ENCODE data around the gene NPPC. TPM values are rescaled to one million over a fixed set of nuclear protein-coding genes. Genes with fewer than 3 reads are reported as not detected.
"Not testable (repeated sequence)": the region's sequence is repeated elsewhere in the genome, so short reads cannot be mapped to it uniquely, and the experiment has no call there.

NPPC gene
- total RNA-seq, 3 donors from 2014 or later (not counting 1 experiment from before 2014, with no cell fraction given) = not detected

GRCh38 chr2:231955758-231956472 is 29.7 kb upstream of the NPPC start:
- TF ChIP-seq CTCF (IDR thresholded peaks at IDR 0.05) = no peak
- no peak overlapping the region for H3K27ac ChIP-seq (ENCODE audit: low read length)
- intact Hi-C loops (cut with micrococcal nuclease) = no loop called here

GRCh38 chr2:231951452-231952035 is 25.3 kb upstream of the NPPC start:
- no peak overlapping the region for H3K27ac ChIP-seq (ENCODE audit: low read length)
- H3K27me3 Mint-ChIP-seq (ENCODE audit: low read depth in 2 of 2) = peaks cover 23 to 49% of the 10 kb centered on the region in 2 donors
- no peak overlapping the region for H3K4me3 ChIP-seq (ENCODE audit: low read length)
- ATAC-seq (no peak), DNase-seq (no peak)
- H3K9me3 ChIP-seq (ENCODE audit: control insufficient read depth, insufficient read depth, low read length) = no peaks in the 10 kb centered on the region
- no peaks in the 10 kb centered on the region for H3K4me1 ChIP-seq (ENCODE audit: control insufficient read depth, insufficient read depth, low read length)
- TF ChIP-seq CTCF (IDR thresholded peaks at IDR 0.05) = no peak
- H3K9me3 Mint-ChIP-seq = no peaks in the 10 kb centered on the region
- H3K4me3 Mint-ChIP-seq = no peak overlapping the region
- no peaks in the 10 kb centered on the region for H3K36me3 Mint-ChIP-seq
- H3K27me3 ChIP-seq (ENCODE audit: control insufficient read depth, insufficient read depth, low read length) = no peaks in the 10 kb centered on the region
- WGBS (ENCODE audit: insufficient coverage) = no CpG with 5 or more reads among the region's 2 CpGs
- intact Hi-C loops (cut with micrococcal nuclease) = no loop called here
- no peak overlapping the region for H3K27ac Mint-ChIP-seq
- no peaks in the 10 kb centered on the region for H3K36me3 ChIP-seq (ENCODE audit: control insufficient read depth, insufficient read depth, low read length)
- no peaks in the 10 kb centered on the region for H3K4me1 Mint-ChIP-seq

More at GRCh38 chr2:231955758-231956472, 29.7 kb upstream of the NPPC start:
- Mint-ChIP-seq H3K4me3 (no peak overlapping the region), H3K36me3 (no peaks in the 10 kb centered on the region), H3K9me3 (no peaks in the 10 kb centered on the region), H3K27ac (no peak overlapping the region), H3K4me1 (peaks cover 4% of the 10 kb centered on the region in 2 donors), H3K27me3 (ENCODE audit: low read depth in 2 of 2) (peaks cover 23 to 46% of the 10 kb centered on the region in 2 donors)
- Histone ChIP-seq H3K36me3 (ENCODE audit: control insufficient read depth, insufficient read depth, low read length) (no peaks in the 10 kb centered on the region), H3K4me3 (ENCODE audit: low read length) (no peak overlapping the region), H3K9me3 (ENCODE audit: control insufficient read depth, insufficient read depth, low read length) (no peaks in the 10 kb centered on the region), H3K27me3 (ENCODE audit: control insufficient read depth, insufficient read depth, low read length) (no peaks in the 10 kb centered on the region), H3K4me1 (ENCODE audit: control insufficient read depth, insufficient read depth, low read length) (peaks cover 5% of the 10 kb centered on the region)
- 96% methylated on average over 7 of the region's 8 CpGs for WGBS (ENCODE audit: insufficient coverage)
- no peak for ATAC-seq
- DNase-seq = no peak

GRCh38 chr2:231947694-231948093 is 21.5 kb upstream of the NPPC start:
- DNase-seq = no peak
- Mint-ChIP-seq H3K9me3 (no peaks in the 10 kb centered on the region), H3K4me1 (no peaks in the 10 kb centered on the region), H3K4me3 (no peak overlapping the region), H3K27ac (no peak overlapping the region), H3K36me3 (no peaks in the 10 kb centered on the region), H3K27me3 (ENCODE audit: low read depth in 2 of 2) (peaks cover 7 to 16% of the 10 kb centered on the region in 2 donors)
- Histone ChIP-seq H3K4me1 (ENCODE audit: control insufficient read depth, insufficient read depth, low read length) (no peaks in the 10 kb centered on the region), H3K4me3 (ENCODE audit: low read length) (no peak overlapping the region), H3K27me3 (ENCODE audit: control insufficient read depth, insufficient read depth, low read length) (no peaks in the 10 kb centered on the region), H3K27ac (ENCODE audit: low read length) (no peak overlapping the region), H3K36me3 (ENCODE audit: control insufficient read depth, insufficient read depth, low read length) (no peaks in the 10 kb centered on the region), H3K9me3 (ENCODE audit: control insufficient read depth, insufficient read depth, low read length) (no peaks in the 10 kb centered on the region)
- no peak for TF ChIP-seq CTCF (IDR thresholded peaks at IDR 0.05)
- no peak for ATAC-seq
- intact Hi-C loops (cut with micrococcal nuclease) = no loop called here
- WGBS (ENCODE audit: insufficient coverage) = 92% methylated on average over 6 of the region's 7 CpGs

- not testable (repeated sequence) for H3K4me3 Mint-ChIP-seq
Observed at GRCh38 chr2:231947112-231947511, 20.9 kb upstream of the NPPC start.

More at GRCh38 chr2:231947112-231947511, 20.9 kb upstream of the NPPC start:
- H3K9me3 ChIP-seq (ENCODE audit: control insufficient read depth, insufficient read depth, low read length); H3K27me3 ChIP-seq (ENCODE audit: control insufficient read depth, insufficient read depth, low read length); H3K36me3 ChIP-seq (ENCODE audit: control insufficient read depth, insufficient read depth, low read length); H3K9me3 Mint-ChIP-seq; H3K4me1 ChIP-seq (ENCODE audit: control insufficient read depth, insufficient read depth, low read length); intact Hi-C loops (cut with micrococcal nuclease); ATAC-seq; H3K27ac ChIP-seq (ENCODE audit: low read length); DNase-seq; H3K4me1 Mint-ChIP-seq; H3K27ac Mint-ChIP-seq; H3K4me3 ChIP-seq (ENCODE audit: low read length); H3K36me3 Mint-ChIP-seq: not testable (repeated sequence)
- WGBS (ENCODE audit: insufficient coverage) = 89% methylated on average over 11 of the region's 11 CpGs
- H3K27me3 Mint-ChIP-seq (ENCODE audit: low read depth in 2 of 2) = peaks cover 7 to 16% of the 10 kb centered on the region in 2 donors
